Activated T-cell treated with anti-CD3 and anti-CD28 coated beads, Interleukin-2, amount 50 U/mL, for 1 hour (primary cell): ENCODE data around the gene NFASC.

Experiments
- DNase-seq: peaks from one replicate; pipeline ENCODE4 v3.0.0-alpha.2; 2020

Gene NFASC

DNA sequence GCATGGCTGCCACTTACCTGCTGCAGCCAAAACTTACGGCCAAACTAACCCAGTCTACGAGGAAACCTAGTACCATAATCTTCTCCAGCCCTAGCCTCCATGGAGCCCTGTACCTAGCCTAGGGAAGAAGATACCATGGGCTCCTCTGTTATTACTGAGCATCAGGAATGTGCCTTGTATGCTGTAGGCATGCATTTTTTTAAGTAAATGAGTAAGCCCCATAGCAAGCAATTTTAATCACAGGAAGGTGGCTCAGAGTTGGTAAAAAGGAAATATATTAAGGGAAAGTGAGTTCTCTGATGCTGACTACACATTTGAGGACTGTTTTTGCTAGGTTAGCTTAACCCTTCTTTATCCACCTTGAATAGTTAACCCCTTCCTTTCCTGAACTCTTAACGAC lies 21.2 kb downstream of the NFASC start:
- no peak for DNase-seq

- no peak for DNase-seq
These were observed 23.4 kb downstream of the NFASC start for GRCh38 chr1:204894031-204894430.

DNA sequence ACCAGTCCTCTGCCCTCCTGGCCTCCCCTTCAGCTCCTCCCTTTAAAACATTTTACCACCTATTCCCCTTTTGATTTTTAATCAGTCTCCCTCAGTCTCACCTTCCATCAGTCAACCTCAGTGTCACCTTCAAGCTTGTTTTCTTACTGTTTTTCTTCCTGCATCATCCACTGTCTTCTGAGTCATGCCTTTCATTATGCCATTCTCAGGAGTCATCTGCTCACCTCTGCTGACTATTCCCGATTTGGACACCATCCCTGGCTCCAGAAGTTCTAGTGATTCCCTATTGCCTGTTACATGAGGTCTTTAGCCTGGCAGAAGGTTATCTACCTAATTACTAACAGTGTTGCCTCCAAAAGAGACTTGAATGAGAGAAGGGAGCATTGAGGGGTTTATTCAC lies 23.9 kb downstream of the NFASC start:
- no peak for DNase-seq

- DNase-seq, result no peak
These were observed 25.4 kb downstream of the NFASC start for GRCh38 chr1:204896023-204896422.

DNA sequence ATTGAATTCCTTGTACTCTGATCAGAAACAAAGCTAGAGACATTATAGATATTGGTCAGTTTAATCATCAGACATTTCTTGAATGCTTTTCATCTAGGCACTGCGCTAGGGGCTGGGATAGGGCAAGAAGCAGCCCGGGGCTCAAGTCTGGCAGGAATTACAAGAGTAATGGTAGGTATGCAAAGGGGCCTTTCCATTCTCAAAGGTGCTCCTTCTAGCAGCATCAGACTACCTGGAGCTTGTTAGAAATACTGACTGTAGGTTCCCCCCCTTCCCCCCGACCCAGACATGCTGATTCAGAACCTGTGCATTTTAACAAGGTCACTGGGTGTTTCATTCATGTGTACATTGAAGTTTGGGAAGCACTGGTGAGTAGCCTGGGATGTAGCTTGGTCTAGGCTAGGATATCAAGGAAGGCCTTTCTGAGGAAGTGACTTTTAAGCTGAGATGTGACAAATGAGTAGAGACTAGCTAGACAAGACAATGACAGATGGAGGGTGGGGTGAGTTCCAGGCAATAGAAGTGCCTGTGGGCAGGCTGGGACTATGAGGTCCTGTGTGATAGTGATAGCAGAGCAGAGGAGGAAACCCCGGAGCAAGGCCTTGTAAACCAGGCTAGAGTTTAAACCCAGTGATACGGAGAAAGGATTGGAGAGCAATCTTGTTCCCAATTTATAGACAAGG lies 26.3 kb downstream of the NFASC start:
- no peak for DNase-seq

- no peak for DNase-seq
These were observed 30.1 kb downstream of the NFASC start for GRCh38 chr1:204900721-204901120.

DNA sequence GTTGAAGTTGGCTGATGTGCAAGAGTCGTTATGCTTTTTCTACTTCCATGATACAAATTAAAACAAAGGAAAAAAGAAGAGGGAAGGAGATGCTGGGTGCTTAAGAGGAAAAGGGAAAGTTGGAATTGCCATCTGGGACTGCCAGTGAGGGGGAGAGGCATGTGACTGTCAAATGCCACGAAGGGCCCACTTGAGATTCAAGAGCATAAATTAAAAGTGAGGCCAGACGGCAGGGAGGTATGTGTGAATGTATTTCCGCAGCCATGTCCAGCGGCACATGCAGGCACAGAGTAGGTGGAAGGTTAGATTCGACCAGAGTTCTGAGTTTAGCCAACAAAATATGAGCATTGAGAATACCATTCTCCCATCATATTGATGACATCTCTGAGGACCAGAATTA lies 32.0 kb downstream of the NFASC start:
- no peak for DNase-seq

DNA sequence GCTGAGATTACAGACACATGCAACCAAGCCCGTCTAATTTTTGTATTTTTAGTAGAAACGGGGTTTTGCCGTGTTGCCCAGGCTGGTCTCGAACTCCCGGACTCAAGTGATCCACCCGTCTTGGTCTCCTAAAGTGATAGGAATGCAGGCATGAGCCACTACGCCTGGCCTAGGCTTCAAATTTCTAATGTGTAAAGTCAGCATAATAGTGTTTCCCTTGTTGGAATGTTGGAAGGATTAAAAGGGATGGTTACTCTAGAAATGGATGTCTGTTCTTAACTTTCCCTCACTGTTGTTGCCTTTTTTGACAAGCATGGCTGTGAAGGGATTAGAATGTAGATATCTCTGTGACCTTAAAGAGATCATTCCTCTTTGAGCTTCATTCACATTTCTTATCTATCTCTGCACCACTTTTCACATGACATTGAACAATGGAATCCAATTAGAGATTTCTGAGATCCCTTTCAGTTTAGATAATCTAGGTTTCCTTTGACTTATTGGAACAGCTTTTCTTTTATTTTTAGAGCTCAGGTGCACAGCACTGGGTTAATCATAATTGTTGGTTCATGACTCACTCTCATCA lies 33.7 kb downstream of the NFASC start:
- DNase-seq, result no peak

- DNase-seq, result no peak
These were observed 38.4 kb downstream of the NFASC start for GRCh38 chr1:204909109-204909508.

- DNase-seq, result no peak
These were observed 45.3 kb downstream of the NFASC start for GRCh38 chr1:204915861-204916495.

GRCh38 chr1:204917802-204918201 lies 47.1 kb downstream of the NFASC start:
- no peak for DNase-seq

- no peak for DNase-seq
These were observed 49.8 kb downstream of the NFASC start for GRCh38 chr1:204920511-204920910.

DNA sequence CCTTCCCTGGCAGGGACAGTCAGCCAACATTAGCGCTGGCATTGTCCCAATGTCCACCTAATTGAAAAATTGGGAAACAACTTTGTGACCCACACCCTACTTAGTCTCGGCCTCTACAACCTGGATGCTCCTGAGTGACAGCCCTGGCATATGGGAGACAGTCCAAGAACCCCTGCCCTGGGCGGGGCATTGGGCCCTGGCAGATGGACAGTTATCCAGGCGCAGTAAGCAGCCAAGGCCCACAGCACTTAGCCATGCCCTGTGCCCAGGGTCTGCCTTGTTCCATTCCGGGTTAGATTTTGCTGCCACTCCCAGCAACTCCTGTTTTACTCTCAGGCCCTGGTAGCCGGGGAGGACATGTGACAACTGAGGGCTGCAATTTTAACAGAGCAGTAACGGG lies 50.3 kb downstream of the NFASC start:
- DNase-seq, result no peak

GRCh38 chr1:204921855-204922516 lies 51.3 kb downstream of the NFASC start:
- no peak for DNase-seq

DNA sequence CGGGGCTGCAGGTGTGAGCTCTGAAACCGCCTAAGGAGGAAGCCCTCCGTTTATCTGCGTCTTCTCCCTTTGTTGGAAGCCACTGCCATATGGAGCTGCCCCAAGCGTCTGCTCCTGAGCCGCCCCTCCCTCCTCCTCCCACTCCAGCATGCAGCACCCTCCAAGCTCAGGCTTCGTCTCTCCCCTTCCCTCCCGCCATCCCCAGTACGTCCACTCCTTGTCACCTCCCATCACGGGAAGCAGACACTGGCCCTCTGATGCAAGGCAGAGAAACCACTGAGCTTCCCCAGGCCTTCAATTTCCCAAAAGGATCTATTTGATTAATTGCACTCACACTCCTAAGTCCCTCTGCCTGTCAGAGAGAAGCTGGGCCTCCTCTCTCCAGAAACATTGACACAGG lies 52.5 kb downstream of the NFASC start:
- DNase-seq, result no peak

- DNase-seq, result no peak
These were observed 53.0 kb downstream of the NFASC start for GRCh38 chr1:204923626-204924012.

DNA sequence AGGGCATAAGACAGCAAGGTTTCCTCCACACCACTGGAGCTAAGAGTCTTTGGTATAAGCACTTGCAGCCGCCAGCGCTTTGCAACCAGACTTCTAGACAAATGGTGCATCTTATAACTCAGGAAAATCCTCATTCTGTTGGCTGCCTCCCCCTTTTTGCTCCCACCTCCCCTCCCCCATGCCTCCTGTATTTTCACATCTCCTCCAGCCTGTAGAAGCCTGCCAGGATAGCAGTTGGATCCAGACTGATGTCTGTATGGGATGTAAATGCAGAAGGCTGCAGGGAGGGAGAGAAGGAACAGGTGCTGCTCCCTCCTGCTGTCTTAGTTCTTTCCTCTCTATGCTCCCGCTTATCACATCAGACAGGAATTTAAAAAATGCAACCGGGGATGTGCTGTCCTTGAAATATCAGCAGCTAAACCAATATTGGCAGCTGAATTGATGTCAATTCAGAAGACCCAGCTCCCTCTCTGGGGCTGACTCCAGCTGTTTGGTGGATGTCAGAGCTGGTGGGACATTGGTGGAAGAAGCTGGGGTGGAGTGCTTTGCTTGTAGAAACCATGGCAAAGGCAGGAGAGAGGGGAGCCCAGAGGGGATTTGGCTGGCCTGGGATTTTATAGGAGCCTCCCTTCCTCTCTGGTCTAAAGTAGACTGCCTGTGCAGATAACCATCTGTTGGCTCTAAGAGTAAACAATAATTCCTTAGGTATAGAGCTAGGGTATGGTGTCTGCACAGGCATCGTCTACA lies 53.5 kb downstream of the NFASC start:
- no peak for DNase-seq

GRCh38 chr1:204925701-204926100 lies 55.0 kb downstream of the NFASC start:
- no peak for DNase-seq

- no peak for DNase-seq
These were observed 57.3 kb downstream of the NFASC start for GRCh38 chr1:204927673-204928641.

- no peak for DNase-seq
These were observed 58.2 kb downstream of the NFASC start for GRCh38 chr1:204928671-204929486.

DNA sequence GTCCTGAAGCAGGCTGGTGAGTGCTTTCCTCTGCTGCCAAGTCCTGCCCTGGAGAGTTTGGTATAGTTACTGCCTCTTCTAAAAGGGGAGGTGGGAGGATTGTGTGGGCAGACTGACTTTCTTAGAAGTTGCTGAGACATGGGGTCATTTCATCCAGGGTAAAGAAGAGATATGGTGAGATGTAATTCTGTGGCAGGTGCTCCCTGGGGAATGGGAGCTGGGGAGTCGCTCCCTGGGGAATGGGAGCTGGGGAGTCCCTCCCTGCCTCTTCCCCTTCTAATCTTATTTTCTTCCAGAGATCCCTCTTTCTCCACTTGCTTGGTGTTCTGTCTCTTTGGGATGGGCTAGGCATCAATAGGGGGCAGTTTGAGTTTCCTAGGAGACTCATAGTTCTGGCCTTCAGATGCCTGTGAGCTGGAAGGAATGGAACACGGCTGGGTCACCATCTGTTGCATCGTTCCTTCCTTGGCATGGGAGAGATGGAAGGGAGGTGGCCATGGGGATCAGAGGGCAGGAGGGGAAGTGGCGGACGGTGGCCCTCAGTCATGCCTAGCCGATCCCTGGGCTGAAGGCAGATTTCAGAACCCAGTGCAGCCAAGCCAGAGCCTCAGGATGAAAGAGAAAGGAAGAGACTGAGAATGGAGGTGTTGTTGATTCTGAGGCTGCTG lies 59.0 kb downstream of the NFASC start:
- DNase-seq, result no peak
